ENCODE measurements around the gene TMEM239.

DNA sequence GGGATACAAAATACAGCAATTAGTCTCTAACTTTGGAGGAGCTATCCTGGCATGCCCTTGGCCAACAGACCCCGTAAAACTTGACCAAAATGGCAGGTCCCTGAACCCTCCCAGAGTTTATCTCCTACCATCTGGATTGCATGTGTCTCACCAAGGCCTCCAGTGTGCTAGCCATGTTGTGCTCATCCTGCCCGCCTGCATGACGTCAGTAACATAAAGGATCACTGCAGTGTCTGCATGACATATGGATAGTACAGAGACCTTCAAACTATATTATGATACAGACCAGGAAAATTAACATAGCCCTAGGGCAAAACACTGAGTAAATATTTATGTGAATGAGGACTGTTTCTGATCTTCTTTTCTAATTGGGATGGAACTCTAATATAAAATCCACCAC lies 41.0 kb upstream of the TMEM239 start:
- TF ChIP-seq, protein P1, sequence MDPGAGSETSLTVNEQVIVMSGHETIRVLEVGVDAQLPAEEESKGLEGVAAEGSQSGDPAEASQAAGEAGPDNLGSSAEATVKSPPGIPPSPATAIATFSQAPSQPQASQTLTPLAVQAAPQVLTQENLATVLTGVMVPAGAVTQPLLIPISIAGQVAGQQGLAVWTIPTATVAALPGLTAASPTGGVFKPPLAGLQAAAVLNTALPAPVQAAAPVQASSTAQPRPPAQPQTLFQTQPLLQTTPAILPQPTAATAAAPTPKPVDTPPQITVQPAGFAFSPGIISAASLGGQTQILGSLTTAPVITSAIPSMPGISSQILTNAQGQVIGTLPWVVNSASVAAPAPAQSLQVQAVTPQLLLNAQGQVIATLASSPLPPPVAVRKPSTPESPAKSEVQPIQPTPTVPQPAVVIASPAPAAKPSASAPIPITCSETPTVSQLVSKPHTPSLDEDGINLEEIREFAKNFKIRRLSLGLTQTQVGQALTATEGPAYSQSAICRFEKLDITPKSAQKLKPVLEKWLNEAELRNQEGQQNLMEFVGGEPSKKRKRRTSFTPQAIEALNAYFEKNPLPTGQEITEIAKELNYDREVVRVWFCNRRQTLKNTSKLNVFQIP (CRISPR knock-in tag; IDR thresholded peaks at IDR 0.05; ENCODE audit: borderline replicate concordance, low read depth): no peak
- TF ChIP-seq ISL1 (CRISPR knock-in tag; IDR thresholded peaks at IDR 0.05): no peak
- TF ChIP-seq TOX (CRISPR knock-in tag; IDR thresholded peaks at IDR 0.05; ENCODE audit: borderline replicate concordance): no peak
